Measurements from ENCODE around the gene CASK. TPM values are rescaled to one million over a fixed set of nuclear protein-coding genes. Genes with fewer than 3 reads are reported as not detected.

CASK gene
- total RNA-seq, 1 experiment from 2014 or later = 29.4 TPM

- no peaks in the 10 kb centered on the region for H3K4me1 ChIP-seq (replicated peaks; ENCODE audit: insufficient read depth)
- no peak overlapping the region for H3K4me2 ChIP-seq
- H3K27me3 ChIP-seq (ENCODE audit: insufficient read depth, low read depth) = no peaks in the 10 kb centered on the region
- no peaks in the 10 kb centered on the region for H3K79me2 ChIP-seq (ENCODE audit: low read depth)
- no peak for TF ChIP-seq EZH2 (IDR thresholded peaks at IDR 0.05; ENCODE audit: low read depth)
- TF ChIP-seq CTCF (conservative IDR thresholded peaks at IDR 0.05) = no peak
- no peaks in the 10 kb centered on the region for H3K9me2 ChIP-seq (ENCODE audit: insufficient read depth)
- no peaks in the 10 kb centered on the region for H3K36me3 ChIP-seq (ENCODE audit: low read depth)
- ChIA-PET CTCF (no interaction called here), POLR2A (ENCODE audit: unreplicated experiment) (no interaction called here)
- no peaks in the 10 kb centered on the region for H4K20me1 ChIP-seq (ENCODE audit: insufficient read depth)
- H3K4me3 ChIP-seq = no peak overlapping the region
- DNase-seq = no peak
- no peaks in the 10 kb centered on the region for H3K9me3 ChIP-seq (ENCODE audit: insufficient read depth, low read depth)
- intact Hi-C loops (cut with micrococcal nuclease; ENCODE audit: unreplicated experiment) = loop anchor here (10.0 kb wide), 1 partner anchor 125 kb away; the partner anchor contains the start of gene CASK
- BruUV-seq (replicated peaks) = no TSS peak
- H2AFZ ChIP-seq = no peak overlapping the region
- no peak overlapping the region for H3K27ac ChIP-seq
- no peaks in the 10 kb centered on the region for H3F3A ChIP-seq (ENCODE audit: insufficient read depth, low read depth)
These were observed 123.7 kb downstream of the CASK start for GRCh38 chrX:41799661-41800060.

- intact Hi-C loops (cut with micrococcal nuclease; ENCODE audit: unreplicated experiment) = loop anchor here (10.0 kb wide), 1 partner anchor 128 kb away; the partner anchor contains the start of gene CASK
- no peak overlapping the region for H3K27ac ChIP-seq
- H4K20me1 ChIP-seq (ENCODE audit: insufficient read depth) = no peaks in the 10 kb centered on the region
- no peak overlapping the region for H3K4me2 ChIP-seq
- ChIA-PET POLR2A (ENCODE audit: unreplicated experiment) (no interaction called here), CTCF (no interaction called here)
- H3K79me2 ChIP-seq (ENCODE audit: low read depth) = no peaks in the 10 kb centered on the region
- H3K9me3 ChIP-seq (ENCODE audit: insufficient read depth, low read depth) = no peaks in the 10 kb centered on the region
- H2AFZ ChIP-seq = no peak overlapping the region
- DNase-seq = no peak
- H3K27me3 ChIP-seq (ENCODE audit: insufficient read depth, low read depth) = no peaks in the 10 kb centered on the region
- H3F3A ChIP-seq (ENCODE audit: insufficient read depth, low read depth) = no peaks in the 10 kb centered on the region
- no peaks in the 10 kb centered on the region for H3K36me3 ChIP-seq (ENCODE audit: low read depth)
- no peak for TF ChIP-seq CTCF (conservative IDR thresholded peaks at IDR 0.05)
- TF ChIP-seq EZH2 (IDR thresholded peaks at IDR 0.05; ENCODE audit: low read depth) = no peak
- BruUV-seq (replicated peaks) = no TSS peak
- H3K4me1 ChIP-seq (replicated peaks; ENCODE audit: insufficient read depth) = no peaks in the 10 kb centered on the region
- no peak overlapping the region for H3K4me3 ChIP-seq
- H3K9me2 ChIP-seq (ENCODE audit: insufficient read depth) = no peaks in the 10 kb centered on the region
These were observed 126.8 kb downstream of the CASK start for GRCh38 chrX:41796577-41796976.

- intact Hi-C loops (cut with micrococcal nuclease; ENCODE audit: unreplicated experiment) = loop anchor here (10.0 kb wide), 1 partner anchor 129 kb away; the partner anchor contains the start of gene CASK
- H4K20me1 ChIP-seq (ENCODE audit: insufficient read depth) = no peaks in the 10 kb centered on the region
- H2AFZ ChIP-seq = no peak overlapping the region
- TF ChIP-seq EZH2 (IDR thresholded peaks at IDR 0.05; ENCODE audit: low read depth) (no peak), CTCF (conservative IDR thresholded peaks at IDR 0.05) (no peak)
- CTCF ChIA-PET = no interaction called here
- BruUV-seq (replicated peaks) = no TSS peak
- no peaks in the 10 kb centered on the region for H3K4me1 ChIP-seq (replicated peaks; ENCODE audit: insufficient read depth)
- no peaks in the 10 kb centered on the region for H3K36me3 ChIP-seq (ENCODE audit: low read depth)
- no peak overlapping the region for H3K4me2 ChIP-seq
- H3F3A ChIP-seq (ENCODE audit: insufficient read depth, low read depth) = no peaks in the 10 kb centered on the region
- DNase-seq = no peak
- H3K9me3 ChIP-seq (ENCODE audit: insufficient read depth, low read depth) = no peaks in the 10 kb centered on the region
- no peak overlapping the region for H3K27ac ChIP-seq
- no peaks in the 10 kb centered on the region for H3K79me2 ChIP-seq (ENCODE audit: low read depth)
- H3K27me3 ChIP-seq (ENCODE audit: insufficient read depth, low read depth) = no peaks in the 10 kb centered on the region
- no peaks in the 10 kb centered on the region for H3K9me2 ChIP-seq (ENCODE audit: insufficient read depth)
- no peak overlapping the region for H3K4me3 ChIP-seq
- POLR2A ChIA-PET (ENCODE audit: unreplicated experiment) = no interaction called here
These were observed 127.3 kb downstream of the CASK start for GRCh38 chrX:41796046-41796445.

Measured in PC-9 (cell line).